Esophagus squamous epithelium (tissue), 5 donors: ENCODE data around the gene CTSW. TPM values are rescaled to one million over a fixed set of nuclear protein-coding genes. Genes with fewer than 3 reads are reported as not detected.

Experiments
- DNase-seq: peaks from one replicate; lab custom pipeline; 2025; lab: John Stamatoyannopoulos, UW
- H3K27ac ChIP-seq, 4 donors: fragments of 200-600 bp; sonication (generic); one replicate each; pipeline ENCODE4 v1.5.1; 2016 to 2019; ENCODE audit warnings: mild to moderate bottlenecking in 1 of 4
- H3K27me3 ChIP-seq, 4 donors: fragments of 200-600 bp; sonication (generic); 1 replicate in 3 of 4; 2 replicates in 1 of 4; pipeline versions ENCODE4 v1.5.1 to v1.6.0; 2017 to 2021; ENCODE audit warnings: antibody characterized with exemption in 1 of 4
- H3K36me3 ChIP-seq, 3 donors: fragments of 200-600 bp; sonication (generic); one replicate each; pipeline ENCODE4 v1.5.1; 2016 to 2019
- H3K4me1 ChIP-seq, 3 donors: fragments of 200-600 bp; sonication (generic); one replicate each; pipeline ENCODE4 v1.5.1; 2017 to 2019
- H3K4me3 ChIP-seq, 4 donors: fragments of 200-600 bp; sonication (generic); 1 replicate in 3 of 4; 2 replicates in 1 of 4; pipeline ENCODE4 v1.5.1; 2016 to 2019; ENCODE audit warnings: mild to moderate bottlenecking in 2 of 4, moderate library complexity in 1 of 4
- H3K9me3 ChIP-seq, 3 donors: fragments of 200-600 bp; sonication (generic); one replicate each; pipeline ENCODE4 v1.5.1; 2016 to 2019
- CTCF ChIP-seq, 6 experiments: fragments of 450-650 bp in 4 of 6; fragments of 200-600 bp in 2 of 6; sonication (generic) in 2 of 6; IDR thresholded peaks; one replicate each; pipeline ENCODE4 v1.5.1; 2016 to 2019; ENCODE audit warnings: antibody characterized with exemption in 6 of 6, mild to moderate bottlenecking in 4 of 6, moderate library complexity in 4 of 6
- POLR2A ChIP-seq, 4 donors: fragments of 450-650 bp; IDR thresholded peaks; one replicate each; pipeline ENCODE4 v1.6.1; 2017; ENCODE audit warnings: antibody characterized with exemption in 4 of 4, mild to moderate bottlenecking in 4 of 4, moderate library complexity in 3 of 4
- WGBS, 2 donors: methylation state at CpG; one replicate each; pipeline ENCODE4 v1.1.5; 2018; 5-methylcytosine and 5-hydroxymethylcytosine counted together
- intact Hi-C: fragments of 100-400 bp; cut with DNase I; formaldehyde crosslinking; loops from one replicate; pipeline ENCODE4 v1.15.0; 2022
- total RNA-seq, 4 donors: library from RNA; depleted of rRNA; stranded (reverse); fragments of >200 nt; gene quantifications; one replicate each; pipeline ENCODE4 v1.1.0, GENCODE V29; 2016
- donor health status: DM: yes; HTN: yes; CAD: no.

Gene CTSW
- total RNA-seq, 4 donors from 2014 or later = 0.21 to 3.6 (median 1.8) TPM

- Histone ChIP-seq H3K4me1 (peaks cover 57 to 85% (median 57%) of the 10 kb centered on the region in 3 donors), H3K36me3 (peaks cover 0 to 28% (median 0%) of the 10 kb centered on the region in 3 donors), H3K4me3 (peak overlapping the region; percentile 74 to 98 (median 90)), H3K27me3 (no peaks in the 10 kb centered on the region), H3K27ac (peak overlapping the region; percentile 94 to 99 (median 98)), H3K9me3 (no peaks in the 10 kb centered on the region)
- TF ChIP-seq POLR2A (IDR thresholded peaks at IDR 0.05) (no peak), CTCF (IDR thresholded peaks at IDR 0.05) (no peak)
- WGBS, 2 donors = 72 to 74% methylated on average over 5 to 19 of the region's 35 CpGs
- DNase-seq = no peak
- intact Hi-C loops = no loop called here
These were observed 38.0 kb downstream of the CTSW start for GRCh38 chr11:65917434-65918210.

- Histone ChIP-seq H3K9me3 (no peaks in the 10 kb centered on the region), H3K4me1 (peaks cover 50 to 84% (median 50%) of the 10 kb centered on the region in 3 donors), H3K4me3 (peak within 1 kb of the TSS; percentile 89 to 98 (median 94)), H3K27ac (peak within 1 kb of the TSS; percentile 94 to 99 (median 98)), H3K36me3 (peaks cover 0 to 36% (median 0%) of the 10 kb centered on the region in 3 donors), H3K27me3 (no peaks in the 10 kb centered on the region)
- TF ChIP-seq CTCF (IDR thresholded peaks at IDR 0.05) (peak in 1 of 6 experiments; percentile 6), POLR2A (IDR thresholded peaks at IDR 0.05) (peak in 1 of 4 donors; percentile 11)
- 19 to 21% methylated on average over 9 to 10 of the region's 77 CpGs for WGBS, 2 donors
- DNase-seq = no peak
- intact Hi-C loops = no loop called here
These were observed 38.8 kb downstream of the CTSW start, which contains the start of gene C11orf68 for GRCh38 chr11:65918211-65919140. Gene C11orf68, minus strand, starts transcription at chr11:65919062. Its CDS starts 31 bp downstream, at chr11:65919031.

GRCh38 chr11:65919141-65919572 lies 39.5 kb downstream of the CTSW start, which contains the start of gene DRAP1:
Gene DRAP1, plus strand, starts transcription at chr11:65919426. Its CDS starts 76 bp downstream, at chr11:65919502.
- intact Hi-C loops = no loop called here
- WGBS, 2 donors = 2% methylated on average over 25 of the region's 59 CpGs; no CpG with 5 or more reads in 1 of the 2 donors
- peak within 1 kb of the TSS; percentile 89 to 98 (median 94) for H3K4me3 ChIP-seq
- no peaks in the 10 kb centered on the region for H3K9me3 ChIP-seq
- TF ChIP-seq POLR2A (IDR thresholded peaks at IDR 0.05) (peak in 3 of 4 donors; percentile 55 to 84 (median 81)), CTCF (IDR thresholded peaks at IDR 0.05) (peak in 3 of 6 experiments; percentile 3 to 38 (median 34))
- peaks cover 0 to 43% (median 0%) of the 10 kb centered on the region in 3 donors for H3K36me3 ChIP-seq
- DNase-seq = peak; percentile 93
- peak within 1 kb of the TSS; percentile 94 to 99 (median 98) for H3K27ac ChIP-seq
- H3K4me1 ChIP-seq = peaks cover 50 to 79% (median 50%) of the 10 kb centered on the region in 3 donors
- no peaks in the 10 kb centered on the region for H3K27me3 ChIP-seq

- TF ChIP-seq POLR2A (IDR thresholded peaks at IDR 0.05) = no peak
- no peak for TF ChIP-seq CTCF (IDR thresholded peaks at IDR 0.05)
- Histone ChIP-seq H3K4me1 (peaks cover 49 to 73% (median 49%) of the 10 kb centered on the region in 3 donors), H3K27me3 (no peaks in the 10 kb centered on the region), H3K4me3 (peak overlapping the region; percentile 89 to 98 (median 94)), H3K36me3 (peaks cover 0 to 49% (median 0%) of the 10 kb centered on the region in 3 donors), H3K9me3 (no peaks in the 10 kb centered on the region), H3K27ac (peak overlapping the region; percentile 91 to 99 (median 96))
- intact Hi-C loops = no loop called here
- DNase-seq = no peak
- WGBS, 2 donors = 1% methylated on average over 12 of the region's 60 CpGs; no CpG with 5 or more reads in 1 of the 2 donors
These were observed 40.1 kb downstream of the CTSW start for GRCh38 chr11:65919573-65920371.
